NCI-H187 treated with DMSO at 0.1 percent for 48 hours (cell line): Measurements from ENCODE around the gene IGIP.

Source experiments
- DNase-seq: peaks from one replicate; lab custom pipeline; 2025; lab: John Stamatoyannopoulos, UW

IGIP gene

GRCh38 chr5:140125637-140126036 is at the start of gene IGIP:
IGIP (plus strand) TSS chr5:140125937; CDS start chr5:140128477, 2,540 bp downstream.
- DNase-seq, result no peak

DNA sequence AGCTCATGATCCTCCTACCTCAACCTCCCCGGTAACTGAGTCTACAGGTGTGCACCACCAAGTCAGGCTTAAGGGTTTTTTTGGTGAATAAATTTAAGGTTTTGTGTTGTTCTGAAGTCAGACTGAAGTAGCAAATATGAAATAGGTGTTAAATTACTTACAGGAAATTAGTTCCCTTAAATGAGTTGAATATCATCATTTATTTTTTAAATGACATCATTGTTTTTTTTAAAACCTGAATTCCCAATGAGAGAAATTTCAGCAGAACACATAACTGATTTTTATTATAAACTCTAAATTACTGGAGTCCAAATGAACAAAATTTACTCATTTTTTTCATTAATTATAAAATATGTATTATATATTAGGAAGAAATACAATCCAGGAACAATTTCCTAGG is 49.6 kb upstream of the IGIP start:
- DNase-seq, result no peak

- DNase-seq, result no peak
Measured at GRCh38 chr5:140076788-140077187, 48.9 kb upstream of the IGIP start.

DNA sequence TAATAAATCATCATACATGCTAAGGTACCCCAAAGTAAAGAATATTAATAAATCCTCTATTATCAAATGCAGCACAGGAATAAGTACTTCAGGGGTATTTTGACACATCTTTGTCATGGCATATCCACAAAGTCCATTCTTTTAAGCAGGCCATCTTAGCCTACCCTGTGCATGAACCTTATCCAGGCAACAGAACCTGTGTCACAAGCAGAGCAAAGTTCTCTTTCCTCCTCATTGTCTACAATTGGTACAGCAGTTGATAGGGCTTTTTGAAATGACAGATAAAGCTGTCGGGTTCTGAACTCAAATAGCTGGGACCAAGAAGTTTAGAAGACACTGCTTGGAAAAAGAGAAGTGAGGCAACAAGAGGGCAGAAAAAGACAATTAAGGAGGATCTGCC is 42.6 kb upstream of the IGIP start:
- DNase-seq, result no peak

DNA sequence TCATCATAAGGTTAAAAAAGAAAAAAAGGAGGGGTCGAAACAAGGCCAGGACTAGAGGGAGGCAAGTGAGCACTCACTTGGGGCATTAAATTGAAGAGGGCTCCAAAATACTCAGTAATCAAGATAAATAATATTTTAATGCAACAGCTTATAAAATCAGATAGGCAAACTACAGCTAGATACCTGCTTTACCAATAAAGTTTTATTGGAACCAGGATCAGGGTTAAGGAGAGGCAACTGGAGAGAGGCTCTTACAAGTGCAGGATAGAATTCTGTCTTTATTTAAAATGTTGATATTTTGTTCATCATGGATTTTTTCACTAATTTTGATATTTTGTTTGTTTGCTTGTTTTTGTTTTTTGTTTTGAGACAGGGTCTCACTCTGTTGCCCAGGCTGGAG is 42.1 kb upstream of the IGIP start:
- no peak for DNase-seq

DNA sequence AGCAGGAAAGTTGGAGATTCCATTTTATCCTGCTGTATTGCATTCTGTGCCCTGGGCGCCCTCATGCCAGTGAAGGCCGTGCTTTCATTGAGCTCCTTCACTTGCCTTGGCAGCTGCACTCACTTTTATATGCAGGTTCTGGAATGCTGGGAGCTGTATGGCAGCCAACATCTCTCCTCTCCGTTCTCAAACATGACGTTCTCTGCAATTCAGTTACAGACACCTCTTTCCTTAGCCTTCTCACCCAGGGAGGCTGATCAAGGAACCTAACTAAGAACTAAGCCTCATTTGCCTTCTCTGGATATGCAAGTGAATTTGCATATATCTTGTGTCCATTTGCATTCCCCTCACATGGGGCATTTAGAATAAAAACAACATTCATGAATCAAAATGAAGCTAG is 41.2 kb upstream of the IGIP start:
- no peak for DNase-seq

- no peak for DNase-seq
Measured at GRCh38 chr5:140090251-140090650, 35.5 kb upstream of the IGIP start.

DNA sequence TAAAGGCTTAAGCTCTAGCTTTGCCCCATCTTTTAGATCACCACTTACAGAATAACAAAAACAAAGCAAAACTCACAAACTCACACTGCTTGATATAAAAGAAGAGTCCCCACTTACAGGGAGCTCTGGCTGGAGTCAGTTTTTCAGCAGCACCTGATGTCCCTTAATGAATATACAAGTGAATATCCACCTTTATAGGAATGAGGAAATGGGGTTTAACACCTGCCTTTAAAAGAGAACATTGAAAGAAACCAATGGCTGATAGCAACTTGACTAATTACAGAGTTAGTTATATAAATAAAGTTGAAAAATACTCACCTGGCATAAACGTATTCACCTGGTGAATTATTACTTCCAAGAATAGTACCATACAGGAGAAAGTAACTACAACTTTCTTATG is 32.6 kb upstream of the IGIP start:
- no peak for DNase-seq

GRCh38 chr5:140093866-140094265 is 31.9 kb upstream of the IGIP start:
- no peak for DNase-seq

DNA sequence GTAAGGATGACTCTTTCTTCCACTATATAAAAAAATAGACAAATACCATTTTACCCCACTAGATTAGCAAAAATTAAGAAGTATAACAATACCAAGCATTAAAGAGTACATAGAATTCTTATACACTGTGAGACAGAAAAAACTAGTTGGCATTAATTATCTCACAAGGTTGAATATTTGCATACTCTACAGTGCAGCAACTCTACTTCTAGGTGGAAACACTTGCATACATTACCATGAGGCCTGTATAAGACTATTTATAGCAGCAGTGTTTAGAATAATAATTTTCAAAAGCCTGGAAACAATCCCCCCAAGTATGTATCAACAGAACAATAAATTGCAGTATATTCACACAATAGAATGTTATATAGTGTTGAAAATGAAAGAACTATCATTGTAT is 30.8 kb upstream of the IGIP start:
- no peak for DNase-seq

DNA sequence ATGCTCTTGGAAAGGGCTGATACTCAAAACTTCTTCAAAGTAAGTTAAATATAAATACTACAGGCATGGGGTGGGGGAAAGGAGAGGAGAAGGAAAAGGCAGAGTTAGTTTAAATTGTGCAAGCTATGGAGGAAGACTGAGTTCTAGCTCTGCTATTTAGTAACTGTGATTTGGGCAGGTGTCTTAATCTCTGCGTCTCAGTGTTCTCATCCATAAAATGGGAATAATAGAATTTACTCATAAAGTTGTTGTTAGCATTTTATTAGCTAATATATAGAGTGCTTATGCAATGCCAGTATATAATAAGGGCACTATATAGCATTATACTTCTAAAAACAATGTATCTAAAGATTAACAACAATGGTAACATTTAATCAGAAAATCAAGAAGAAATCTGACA is 24.6 kb upstream of the IGIP start:
- DNase-seq, result no peak

- no peak for DNase-seq
Measured at GRCh38 chr5:140103154-140103553, 22.6 kb upstream of the IGIP start.

GRCh38 chr5:140104100-140104499 is 21.6 kb upstream of the IGIP start:
- no peak for DNase-seq

DNA sequence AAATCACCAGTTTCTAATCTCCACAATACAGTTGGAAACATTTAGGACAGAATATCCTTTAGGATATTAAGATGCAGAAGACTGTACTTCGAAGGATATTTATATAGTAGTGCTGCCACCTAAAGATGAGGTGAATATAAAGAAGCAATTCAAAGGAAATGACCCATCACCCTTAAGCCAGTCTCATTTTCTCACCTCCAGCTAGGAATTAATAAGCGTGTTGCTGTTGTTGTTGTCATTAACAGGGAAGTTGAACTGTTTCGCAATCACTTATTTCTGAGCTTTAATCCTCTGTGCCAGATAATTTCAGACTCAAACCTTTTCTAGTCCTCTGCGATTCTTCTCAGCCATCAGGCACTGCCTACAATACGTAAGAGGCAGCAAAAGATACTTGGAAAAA is 19.6 kb upstream of the IGIP start:
- DNase-seq, result no peak

DNA sequence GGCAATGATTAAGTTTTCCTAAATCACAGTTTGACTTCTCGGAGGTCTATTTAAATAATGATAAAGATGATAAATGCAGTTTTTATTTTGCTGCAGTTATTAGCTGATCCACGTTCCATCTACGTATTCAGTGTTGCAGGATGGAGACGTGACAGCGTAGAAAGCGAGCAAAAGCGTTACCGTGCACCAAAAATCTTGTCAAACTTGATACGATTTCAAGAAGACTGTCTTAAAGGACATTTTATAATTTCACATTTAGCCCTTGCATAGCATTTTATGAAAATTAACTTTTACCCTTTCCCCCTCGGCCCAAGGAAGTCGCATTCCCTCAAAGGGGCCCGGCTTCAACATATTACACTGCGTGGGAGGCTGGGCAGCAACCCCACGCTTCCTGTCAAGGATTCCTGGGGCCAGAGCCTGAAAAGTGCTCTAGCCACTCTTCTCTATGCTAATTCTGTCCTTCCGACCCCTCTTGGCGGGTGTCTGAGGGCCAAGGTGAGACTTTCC is 18.9 kb upstream of the IGIP start:
- DNase-seq, result no peak

- DNase-seq, result peak; percentile 66
Measured at GRCh38 chr5:140107312-140108092, 18.2 kb upstream of the IGIP start.

GRCh38 chr5:140108093-140109017 is 17.4 kb upstream of the IGIP start:
- no peak for DNase-seq

GRCh38 chr5:140109018-140109758 is 16.5 kb upstream of the IGIP start:
- no peak for DNase-seq

GRCh38 chr5:140109759-140110645 is 15.7 kb upstream of the IGIP start:
- no peak for DNase-seq

GRCh38 chr5:140110646-140110957 is 15.1 kb upstream of the IGIP start:
- DNase-seq, result no peak
